HuH-7.5 (cell line): ENCODE results near the gene CSMD2.

ENCODE experiments used
- DNase-seq: peaks from one replicate; pipeline ENCODE4 v3.0.0; 2011; ENCODE audit warnings: low spot score

The CSMD2 gene

DNA sequence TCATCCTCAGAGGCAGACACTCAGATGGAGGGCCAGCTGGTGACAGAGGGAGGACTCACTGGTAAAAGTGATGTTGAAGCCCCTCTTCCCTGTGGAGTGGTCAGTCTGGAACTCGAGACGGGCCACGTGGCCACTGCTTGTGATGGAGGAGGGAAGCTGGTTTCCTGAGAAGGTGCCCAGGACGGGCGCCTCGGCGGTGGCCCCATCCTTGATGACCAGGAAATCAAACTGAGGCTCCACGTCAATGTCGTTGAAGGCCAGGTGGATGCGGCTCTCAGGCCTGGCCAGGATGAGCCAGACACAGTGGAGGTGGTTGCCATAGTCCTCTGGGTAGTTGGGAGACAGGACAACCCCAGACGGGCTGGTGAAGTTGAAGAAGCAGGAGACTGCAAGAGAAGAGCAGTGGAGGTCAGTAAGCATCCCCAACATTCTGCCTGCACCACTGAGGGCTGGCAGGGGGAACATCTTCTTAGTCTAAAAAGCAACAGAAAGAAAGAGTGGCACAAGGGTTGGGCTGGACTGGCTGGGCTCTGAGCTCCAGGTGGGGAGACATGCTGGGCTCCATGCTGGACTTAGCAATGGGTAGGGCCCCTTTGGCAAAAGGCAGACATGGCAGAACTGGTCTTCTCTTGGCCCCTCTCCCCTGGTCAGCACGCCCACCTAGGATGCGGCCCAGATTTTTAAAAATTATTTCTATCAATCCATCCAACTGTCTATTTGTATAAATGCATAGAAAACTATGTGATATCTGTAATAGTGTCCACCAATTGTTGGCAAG, 421.6 kb downstream of the CSMD2 start:
- DNase-seq: no peak

DNA sequence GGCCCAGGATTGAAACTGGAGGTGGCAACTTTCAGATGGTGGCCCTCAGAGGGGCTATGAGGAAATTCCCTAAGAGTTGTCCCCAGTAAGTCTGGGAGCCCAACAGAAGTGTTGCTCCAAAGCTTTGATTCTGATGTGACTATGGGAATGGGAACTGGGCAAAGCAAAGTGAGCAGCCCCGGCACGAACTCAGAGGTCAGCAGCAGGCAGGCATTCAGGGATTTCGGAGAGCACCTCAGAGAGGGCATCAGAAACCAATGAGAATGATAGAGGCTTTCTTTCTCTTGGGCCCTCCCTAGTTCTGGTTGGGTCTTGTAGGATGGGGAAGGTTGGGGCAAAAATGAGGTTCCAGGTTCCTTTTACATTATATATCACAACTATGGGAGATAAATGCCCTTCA, 422.4 kb downstream of the CSMD2 start:
- DNase-seq: no peak

DNA sequence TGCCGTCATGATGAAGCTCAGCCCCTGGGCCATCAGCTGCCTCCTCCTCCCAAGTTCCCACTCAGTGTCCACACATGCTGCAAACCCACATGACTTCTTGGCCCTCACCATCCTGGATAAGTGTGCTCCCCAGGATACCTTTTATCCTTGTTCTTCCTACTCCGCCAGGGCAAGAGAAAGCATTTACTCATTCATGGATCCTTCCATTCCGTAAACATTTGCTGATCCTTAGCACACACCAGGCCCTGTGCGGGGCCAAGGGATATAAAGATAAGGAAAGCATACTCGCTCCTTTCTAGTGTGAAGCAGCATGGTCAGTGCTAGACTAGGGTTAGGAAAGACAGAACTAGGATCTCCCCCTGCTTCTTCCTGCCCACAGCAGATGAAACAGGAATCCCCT, 423.3 kb downstream of the CSMD2 start:
- DNase-seq: no peak

DNA sequence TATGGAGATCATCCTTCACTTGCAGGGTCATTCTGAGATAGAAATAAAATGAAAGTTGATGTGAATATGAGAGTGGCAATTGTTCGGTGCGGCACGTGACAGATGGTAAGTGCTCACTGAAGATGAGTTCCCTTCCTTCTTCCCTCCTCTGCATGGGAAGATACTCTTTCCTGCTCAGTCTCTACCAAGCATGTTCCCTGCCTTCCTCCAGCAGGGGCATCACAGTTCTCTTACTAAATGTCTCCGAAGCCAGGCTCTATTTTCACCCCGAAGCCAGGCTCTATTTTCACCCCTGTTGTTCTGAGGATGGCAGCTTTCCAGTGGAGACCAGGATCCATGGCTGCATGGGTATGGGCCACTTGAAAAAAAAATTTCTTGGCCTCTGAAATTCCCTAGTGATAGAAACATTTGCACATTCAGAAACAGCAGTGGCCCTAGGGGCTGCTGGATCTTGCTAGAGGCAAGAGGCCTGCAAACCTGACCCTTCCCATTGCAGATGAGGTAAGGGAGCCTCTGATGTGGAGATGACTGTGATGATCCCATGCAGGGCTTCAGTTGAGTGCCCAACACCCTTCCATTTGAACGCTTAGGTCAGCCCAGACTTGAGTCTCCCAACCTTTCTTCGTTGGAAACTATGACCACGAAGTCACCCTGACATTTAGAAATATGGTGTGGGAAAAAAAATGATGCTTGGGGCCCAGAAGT, 424.8 kb downstream of the CSMD2 start:
- no peak for DNase-seq

DNA sequence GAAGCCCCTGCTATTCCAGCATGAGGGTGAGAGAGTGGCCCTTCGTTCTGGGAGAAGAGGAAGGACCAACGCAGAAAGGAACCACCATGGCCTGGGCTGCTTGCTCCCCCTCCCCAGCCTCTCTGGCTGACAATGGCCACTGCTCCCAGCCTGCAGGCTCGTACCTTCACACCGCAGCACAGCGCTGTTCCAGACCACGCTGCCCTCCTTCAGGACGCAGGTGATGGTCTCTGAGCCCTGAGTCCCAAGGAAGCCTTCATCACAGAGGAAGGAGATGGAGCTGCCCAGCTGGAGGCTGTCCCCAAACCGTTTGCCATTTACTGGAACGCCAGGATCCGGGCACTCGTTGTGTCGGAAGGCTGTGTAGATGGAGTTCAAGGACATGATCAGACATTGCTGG, 426.1 kb downstream of the CSMD2 start:
- no peak for DNase-seq

DNA sequence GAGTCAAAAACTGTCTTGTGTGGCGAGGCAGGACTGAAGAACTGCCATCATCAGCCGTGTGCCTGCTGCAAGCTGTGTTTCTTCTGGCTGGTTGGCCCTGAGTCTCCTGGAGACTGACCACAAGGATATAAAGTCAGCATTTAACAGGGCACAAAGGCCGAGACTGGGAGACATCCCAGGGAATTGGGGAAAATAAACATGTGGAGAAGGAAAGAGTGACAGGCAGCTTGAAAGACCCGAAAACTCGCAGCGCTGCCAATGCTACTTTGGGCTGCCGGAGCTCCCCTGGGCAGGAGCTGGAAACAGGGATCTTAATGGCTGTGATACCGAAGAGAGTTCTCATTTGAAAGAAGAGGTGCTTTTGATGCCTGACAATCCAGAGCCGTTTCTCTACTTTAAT, 426.5 kb downstream of the CSMD2 start:
- no peak for DNase-seq

DNA sequence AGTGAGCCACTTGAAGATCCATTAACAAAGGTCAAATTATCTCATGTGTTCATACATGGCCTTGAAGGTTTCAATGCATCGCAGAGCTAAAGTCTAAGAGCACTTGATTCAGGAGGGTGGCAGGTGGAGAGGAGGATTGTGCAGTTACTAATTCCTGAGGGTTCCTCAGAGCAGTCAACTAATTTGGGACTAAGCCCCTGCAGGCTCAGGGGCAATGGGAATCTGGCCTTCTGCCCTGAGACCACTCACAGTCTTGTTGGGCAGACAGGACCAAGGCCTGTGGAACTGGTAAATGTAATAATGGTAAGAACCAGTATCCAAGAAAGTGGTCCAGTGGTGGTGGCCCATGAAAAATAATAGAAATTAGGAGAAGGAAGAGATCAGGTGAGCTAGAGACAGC, 428.5 kb downstream of the CSMD2 start:
- no peak for DNase-seq

DNA sequence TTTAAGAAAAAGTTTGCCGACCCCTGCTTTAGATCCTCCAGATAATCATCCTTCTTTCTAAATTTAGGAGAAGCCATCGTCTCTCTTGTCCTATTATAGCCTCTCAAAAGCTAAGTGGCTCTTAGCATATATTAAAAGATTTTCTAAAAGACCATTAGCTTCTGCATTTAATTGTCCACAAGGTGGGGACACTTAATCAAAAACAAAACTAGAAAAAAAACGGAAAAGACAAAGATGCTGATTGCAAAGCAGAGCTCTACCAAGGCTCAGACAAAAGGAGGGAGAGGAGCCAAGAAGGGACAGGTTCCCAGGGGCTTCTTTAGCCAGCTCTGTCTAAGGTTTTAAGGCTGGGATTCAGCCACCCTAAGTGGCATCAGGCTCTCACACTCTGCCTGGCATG, 429.4 kb downstream of the CSMD2 start:
- no peak for DNase-seq

DNA sequence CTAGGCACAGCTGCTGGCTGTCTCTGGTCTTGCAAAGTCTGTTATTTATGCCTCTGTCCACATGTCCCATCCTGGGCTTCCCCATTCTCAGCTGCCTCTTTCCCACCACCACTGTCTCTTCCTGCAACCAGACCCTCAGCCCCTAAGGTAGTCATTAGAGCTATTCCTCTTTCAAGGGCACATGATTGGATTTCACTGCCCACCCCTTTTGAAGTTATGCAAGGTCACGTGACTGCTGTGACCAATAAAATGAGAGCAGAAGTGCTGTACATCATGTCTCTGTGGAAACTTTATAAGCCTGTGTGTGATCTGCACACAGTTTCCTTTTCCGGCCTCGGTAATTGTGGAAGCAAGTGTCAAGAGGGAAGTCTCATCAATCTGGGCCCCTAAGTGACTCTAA, 437.7 kb downstream of the CSMD2 start:
- DNase-seq: no peak

DNA sequence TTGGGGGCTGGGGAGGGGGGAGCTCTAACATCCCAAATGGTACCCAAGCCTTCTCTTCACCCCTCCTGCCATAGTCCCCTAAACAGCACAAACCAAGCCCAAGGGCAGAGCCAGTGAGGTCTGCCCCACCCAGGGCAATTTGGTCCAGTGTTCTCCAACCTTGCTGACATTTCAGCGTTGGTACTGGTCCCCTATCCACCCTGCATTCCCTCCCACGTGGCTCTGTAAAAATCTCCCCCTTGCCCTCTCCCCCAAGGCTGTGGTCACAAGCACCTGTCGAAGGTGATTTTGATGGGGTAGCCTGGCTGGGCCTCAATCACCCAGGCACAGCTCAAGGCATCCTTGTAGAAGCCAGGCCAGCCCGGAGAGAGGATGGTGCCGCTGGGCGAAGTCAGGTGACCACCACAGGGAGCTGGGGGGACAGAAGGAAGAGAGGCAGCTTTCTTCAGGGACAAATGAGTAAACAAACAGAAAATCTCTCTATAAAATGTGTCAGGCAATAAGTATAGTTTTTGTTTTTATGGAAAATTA, 438.7 kb downstream of the CSMD2 start:
- DNase-seq: no peak

DNA sequence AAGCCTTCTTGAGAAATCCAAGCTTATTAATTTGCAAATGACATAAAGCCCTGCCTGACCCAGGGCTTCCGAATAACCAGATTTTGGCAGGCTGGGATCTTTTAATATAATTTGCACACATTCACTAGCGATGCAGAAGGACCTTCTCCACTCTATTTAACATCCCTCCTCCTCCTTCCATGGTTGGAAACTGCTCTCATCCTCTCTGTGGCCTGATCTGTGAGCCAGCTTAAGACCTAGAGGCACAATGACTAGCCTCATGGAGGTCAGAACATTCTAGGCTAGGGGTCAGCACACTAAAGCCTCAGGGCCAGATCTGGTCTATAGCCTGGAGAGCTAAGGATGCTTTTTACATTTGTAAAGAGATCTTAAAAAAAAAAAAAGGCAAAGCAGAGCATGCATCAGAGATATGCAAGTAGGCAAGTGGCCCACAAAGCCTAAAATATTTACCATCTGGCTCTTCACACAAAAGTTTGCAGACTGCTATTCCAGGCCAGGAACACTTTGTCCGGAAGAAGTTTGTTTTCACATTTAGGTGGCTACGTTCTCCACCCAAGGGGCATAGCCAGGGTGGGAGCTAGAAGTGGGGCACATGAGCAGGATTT, 439.4 kb downstream of the CSMD2 start:
- no peak for DNase-seq

DNA sequence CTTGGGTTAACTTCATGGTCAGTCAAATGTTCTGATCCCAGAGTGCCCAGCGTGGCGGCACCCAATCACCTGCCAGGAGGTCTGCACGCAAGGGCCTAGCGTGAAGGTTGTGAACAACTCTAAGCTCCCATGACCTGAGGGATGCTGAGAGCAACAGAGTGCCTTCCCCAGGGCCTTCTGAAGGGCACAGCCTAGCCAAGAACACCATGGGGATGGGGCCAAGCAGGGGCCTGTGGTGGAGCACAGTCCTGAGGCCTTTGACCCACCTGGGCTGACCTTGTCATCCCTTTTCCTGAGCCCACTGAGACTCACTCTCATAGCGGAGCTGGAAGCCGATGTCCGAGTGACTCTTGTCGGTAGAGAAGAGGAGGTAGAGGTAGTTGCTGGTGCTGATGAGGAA, 440.0 kb downstream of the CSMD2 start:
- no peak for DNase-seq

DNA sequence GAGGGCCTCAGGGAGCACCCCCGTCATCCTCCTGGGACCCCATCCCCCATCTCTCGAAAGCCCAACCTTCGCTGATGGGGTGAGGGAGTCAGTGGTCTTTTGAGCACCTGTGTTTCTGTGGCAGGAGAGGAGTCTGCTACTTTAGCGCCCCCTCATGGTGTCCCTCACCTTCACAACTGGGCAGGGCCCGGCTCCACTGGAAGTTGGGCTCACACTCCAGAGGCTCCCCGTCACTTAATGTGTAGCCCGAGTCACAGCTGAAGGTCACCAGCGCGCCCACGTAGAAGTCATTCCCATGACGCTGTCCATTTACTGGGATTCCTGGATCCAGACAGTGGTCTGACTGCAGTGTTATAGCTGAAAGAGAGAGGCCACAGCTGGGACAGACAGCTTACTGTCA, 440.7 kb downstream of the CSMD2 start:
- DNase-seq: no peak

DNA sequence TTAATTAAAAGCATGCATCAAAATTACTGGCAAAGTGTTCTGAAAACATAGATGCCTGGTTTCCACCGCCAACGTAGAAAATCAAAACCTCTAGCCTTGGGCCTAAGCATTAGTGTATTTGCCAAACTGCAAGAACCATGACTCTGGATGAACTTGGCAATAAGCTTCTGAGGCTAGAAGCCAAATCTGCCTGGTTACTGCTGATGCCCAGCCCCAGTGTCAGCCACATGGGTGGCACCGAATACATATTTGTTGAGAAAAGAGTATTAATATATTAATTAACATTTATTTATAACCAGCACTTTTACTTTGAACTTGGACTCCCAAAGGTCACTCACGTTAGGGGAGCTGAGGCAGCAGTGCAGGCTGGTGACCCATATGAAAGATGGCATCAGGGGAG, 441.8 kb downstream of the CSMD2 start:
- DNase-seq: no peak

DNA sequence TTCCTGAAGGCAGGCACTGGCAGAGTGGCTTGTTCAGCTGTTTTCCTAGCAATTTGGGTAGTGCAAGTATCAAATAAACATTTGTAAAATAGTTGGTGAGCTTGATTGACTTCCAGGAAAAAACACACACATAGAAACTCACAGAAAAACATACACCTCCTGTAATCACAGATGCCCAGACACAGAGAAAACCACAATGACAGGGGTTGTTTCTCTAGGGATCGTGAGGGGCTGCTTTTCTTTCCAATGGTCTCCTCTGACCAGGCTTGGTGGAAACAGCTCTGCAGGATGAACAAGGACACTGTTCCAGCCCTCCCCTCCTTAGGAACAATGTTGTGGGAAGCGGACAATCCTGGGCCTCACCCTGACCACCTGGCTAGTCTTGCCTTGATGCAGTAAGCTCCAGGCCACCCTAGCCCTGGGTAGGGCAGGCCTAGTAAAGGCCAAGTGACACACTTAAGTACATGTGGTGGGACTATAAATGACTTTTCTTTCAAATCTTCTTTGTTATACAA, 443.7 kb downstream of the CSMD2 start:
- DNase-seq: no peak

DNA sequence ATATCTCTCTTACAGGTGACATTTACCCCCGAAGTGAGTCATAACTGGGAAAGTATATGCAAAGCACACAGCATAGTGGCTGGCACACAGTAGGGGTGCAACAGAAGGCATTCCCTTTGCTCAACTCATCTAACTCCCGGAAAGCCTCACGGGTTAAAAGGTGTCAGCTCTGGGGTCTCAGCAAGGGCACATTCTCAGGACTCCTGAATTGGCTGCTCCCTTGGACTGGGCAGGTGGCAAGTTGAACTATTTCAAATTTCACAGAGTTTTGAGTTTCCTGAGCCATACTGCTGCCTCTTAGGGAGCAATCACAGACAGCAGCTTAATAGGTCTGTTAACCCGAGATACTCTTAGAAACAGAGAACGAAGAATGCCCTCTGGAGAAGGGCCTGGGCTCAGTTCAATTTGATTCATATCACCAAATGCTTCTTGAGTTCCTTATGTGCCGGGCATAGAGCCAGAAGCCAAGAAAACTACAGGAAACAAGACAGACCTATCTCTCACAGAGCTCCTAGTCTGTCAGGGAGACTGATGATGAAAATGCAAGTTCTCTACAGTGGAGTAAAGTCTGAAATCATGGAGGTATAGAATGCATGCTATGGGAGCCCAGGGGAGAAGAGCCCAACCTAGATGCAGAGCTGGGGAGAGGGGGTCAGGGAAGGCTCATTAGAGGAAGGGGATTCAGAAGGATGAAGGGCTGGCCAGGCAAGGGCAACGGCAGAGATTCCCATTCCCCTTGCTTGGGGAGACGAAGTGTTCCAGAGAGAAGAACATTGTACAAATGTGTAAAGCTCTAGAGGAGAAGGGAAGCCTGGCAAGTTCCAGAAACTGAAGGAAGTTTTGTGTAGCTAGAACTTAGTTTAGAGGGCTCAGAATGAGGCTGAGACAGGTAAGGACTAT, 445.0 kb downstream of the CSMD2 start:
- no peak for DNase-seq

DNA sequence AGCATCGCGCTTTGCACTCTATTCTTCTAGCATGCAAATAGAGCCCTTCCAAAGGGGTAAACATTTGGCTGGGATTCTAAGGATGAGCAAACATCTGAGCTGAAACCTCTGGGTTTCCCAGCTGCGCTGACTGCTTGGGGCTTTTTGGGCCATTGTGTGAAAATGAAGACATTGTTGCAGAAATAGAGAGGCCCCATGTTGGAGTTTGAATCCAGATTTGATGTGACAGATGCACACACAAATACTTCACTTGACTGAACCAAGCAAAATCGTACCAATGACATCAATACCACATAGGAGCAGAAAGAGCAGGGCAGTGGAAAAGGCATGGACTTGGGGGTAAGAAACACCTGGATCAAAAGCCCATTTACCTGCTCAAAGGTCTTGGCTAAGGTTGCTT, 445.7 kb downstream of the CSMD2 start:
- no peak for DNase-seq

DNA sequence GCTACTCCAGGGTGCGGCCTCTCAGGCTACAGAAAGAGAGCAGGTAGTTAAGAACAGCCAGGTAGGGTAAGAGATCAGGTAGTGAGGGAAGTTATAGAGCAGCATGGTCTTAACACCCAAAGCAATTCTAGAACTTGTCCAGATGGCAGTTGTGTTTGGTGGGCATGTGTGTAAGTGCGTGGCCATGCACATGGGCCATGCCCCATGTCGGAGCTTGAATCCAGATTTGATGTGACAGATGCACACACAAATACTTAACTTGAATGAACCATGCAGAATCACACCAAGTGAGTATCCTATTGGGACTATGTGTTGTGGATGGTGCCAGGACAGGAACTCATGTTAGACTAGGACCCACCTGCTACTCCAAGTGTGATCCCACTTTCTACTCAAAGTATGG, 446.8 kb downstream of the CSMD2 start:
- no peak for DNase-seq

DNA sequence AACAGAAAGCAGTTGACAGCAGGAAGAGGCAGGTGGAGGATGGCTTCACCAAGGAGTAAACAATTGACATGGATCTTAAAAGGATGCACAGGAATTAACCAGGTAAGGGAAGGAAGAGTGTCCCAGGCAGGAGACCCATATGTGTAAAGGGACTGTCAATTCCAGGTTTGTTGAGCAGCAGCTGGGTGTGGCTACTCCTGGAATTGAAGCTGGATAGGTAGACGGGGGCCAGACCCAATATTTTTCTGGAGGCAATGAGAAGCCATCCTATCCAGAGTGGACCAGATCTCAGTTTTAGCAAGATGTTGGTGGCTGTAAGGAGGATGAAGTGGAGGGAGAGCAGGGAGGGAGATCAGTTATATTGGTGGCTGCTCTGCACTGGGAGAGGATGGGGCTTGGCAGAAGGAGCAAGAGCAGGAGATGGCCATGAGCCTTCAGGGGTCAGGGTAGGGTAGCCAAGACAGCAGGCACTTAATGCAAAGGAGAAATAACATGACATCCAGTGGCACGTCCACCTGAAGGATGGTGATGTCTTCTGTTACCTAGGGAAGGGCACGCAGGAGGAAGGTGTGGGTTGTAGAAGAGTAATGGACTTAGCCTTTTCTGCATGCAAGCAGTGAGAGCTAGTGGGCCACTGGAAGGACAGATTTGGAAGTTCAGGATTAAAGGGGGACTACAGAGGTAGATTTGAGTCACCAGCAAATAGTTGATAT, 447.9 kb downstream of the CSMD2 start:
- DNase-seq: no peak

DNA sequence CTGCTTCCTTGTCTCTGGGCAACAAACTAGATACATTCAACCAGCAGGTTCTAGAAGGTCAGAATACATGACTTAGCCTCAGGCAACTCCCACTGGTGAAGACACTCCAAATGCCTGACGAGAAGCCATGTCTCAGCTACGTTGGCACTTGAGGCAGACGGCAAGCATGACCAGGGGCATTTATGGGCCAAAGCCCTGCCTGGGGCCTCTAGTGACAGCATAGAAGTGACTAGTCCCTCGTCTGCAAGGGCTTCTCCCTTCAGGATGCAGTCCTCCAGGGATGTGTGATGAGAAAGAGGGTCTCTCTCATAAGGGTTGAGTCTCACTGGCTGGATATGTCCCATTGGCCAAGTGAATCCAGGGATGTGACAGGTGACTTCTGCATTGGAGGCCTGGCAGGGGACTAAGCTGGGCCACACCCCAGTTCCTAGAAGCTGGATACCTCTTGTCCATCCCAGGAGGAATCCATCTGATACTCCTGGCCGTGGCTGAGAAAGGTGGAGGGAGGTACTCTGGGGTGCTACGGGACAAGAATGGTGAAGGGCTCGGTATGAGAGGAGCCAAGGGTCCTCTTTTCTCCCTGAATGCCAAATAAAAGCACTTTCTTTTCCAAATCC, 449.7 kb downstream of the CSMD2 start:
- DNase-seq: no peak

DNA sequence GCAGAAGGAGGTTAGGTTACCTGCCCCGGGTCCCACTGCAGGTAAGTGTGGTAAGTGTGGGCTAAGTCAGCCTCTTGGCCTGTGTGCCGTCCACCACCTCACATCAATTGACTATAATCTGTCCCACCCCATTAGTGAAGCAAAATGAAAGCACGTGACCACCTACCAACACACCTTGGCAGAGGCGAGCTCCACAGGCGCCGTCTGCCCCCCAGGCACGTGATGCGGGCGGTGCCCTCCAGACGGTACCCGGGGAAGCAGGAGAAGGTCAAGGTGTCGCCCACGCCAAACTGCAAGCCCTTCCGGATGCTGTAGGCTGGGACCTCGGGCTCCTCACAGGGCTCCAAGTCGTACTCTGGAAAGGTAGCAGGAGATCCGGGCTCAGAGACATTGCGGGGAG, 450.6 kb downstream of the CSMD2 start:
- DNase-seq: no peak
